HG03558 (cell line): Measurements from ENCODE around the gene KDM3A.
"Not testable (repeated sequence)": the region's sequence is repeated elsewhere in the genome, so short reads cannot be mapped to it uniquely, and the experiment has no call there.

Experiments
- ATAC-seq: cut with Tn5 transposase; IDR thresholded peaks from one replicate; pipeline ENCODE4 v1.9.1; 2021; ENCODE audit warnings: moderate number of reproducible peaks; ENCODE audit not compliant: unreplicated experiment; ENCODE audit errors: extremely low read depth

The KDM3A gene

GRCh38 chr2:86468162-86469033 lies 27.2 kb downstream of the KDM3A start:
- ATAC-seq: no peak

- ATAC-seq: no peak
Measured at GRCh38 chr2:86470890-86471289, 29.7 kb downstream of the KDM3A start.

GRCh38 chr2:86471637-86472036 lies 30.5 kb downstream of the KDM3A start:
- ATAC-seq: no peak

GRCh38 chr2:86476092-86476491 lies 34.9 kb downstream of the KDM3A start:
- no peak for ATAC-seq

- no peak for ATAC-seq
Measured at GRCh38 chr2:86476918-86477317, 35.7 kb downstream of the KDM3A start.

- no peak for ATAC-seq
Measured at GRCh38 chr2:86477349-86477748, 36.2 kb downstream of the KDM3A start.

- ATAC-seq: no peak
Measured at GRCh38 chr2:86480105-86480504, 38.9 kb downstream of the KDM3A start.

GRCh38 chr2:86482034-86482433 lies 40.9 kb downstream of the KDM3A start:
- ATAC-seq: no peak

GRCh38 chr2:86484385-86484784 lies 43.2 kb downstream of the KDM3A start:
- no peak for ATAC-seq

GRCh38 chr2:86485103-86485502 lies 43.9 kb downstream of the KDM3A start:
- ATAC-seq: no peak

GRCh38 chr2:86485802-86486201 lies 44.6 kb downstream of the KDM3A start:
- ATAC-seq: no peak

GRCh38 chr2:86487062-86487461 lies 45.9 kb downstream of the KDM3A start:
- no peak for ATAC-seq

GRCh38 chr2:86488561-86489250 lies 47.5 kb downstream of the KDM3A start:
- no peak for ATAC-seq

GRCh38 chr2:86489542-86489941 lies 48.4 kb downstream of the KDM3A start:
- no peak for ATAC-seq

GRCh38 chr2:86490245-86490644 lies 49.1 kb downstream of the KDM3A start:
- no peak for ATAC-seq

GRCh38 chr2:86491088-86491487 lies 49.9 kb downstream of the KDM3A start:
- ATAC-seq: no peak

- ATAC-seq: no peak
Measured at GRCh38 chr2:86492048-86492453, 50.9 kb downstream of the KDM3A start.

GRCh38 chr2:86496391-86496790 lies 55.2 kb downstream of the KDM3A start:
- ATAC-seq: not testable (repeated sequence)

- no peak for ATAC-seq
Measured at GRCh38 chr2:86498468-86499260, 57.5 kb downstream of the KDM3A start.

GRCh38 chr2:86499326-86499725 lies 58.2 kb downstream of the KDM3A start:
- no peak for ATAC-seq
